SU-DHL-6 (cell line): Measurements from ENCODE around the gene MOV10.

Experiments
- H2AFZ ChIP-seq: fragments of 200-600 bp; sonication (generic); 2 replicates; pipeline ENCODE4 v1.6.1; 2014; ENCODE audit warnings: low read depth, mild to moderate bottlenecking, moderate library complexity, mixed read lengths, antibody characterized with exemption, low read length; ENCODE audit not compliant: severe bottlenecking
- H3F3A ChIP-seq: fragments of 200-600 bp; shearing (Covaris generic); 2 replicates; pipeline ENCODE4 v1.6.0; 2016; ENCODE audit warnings: antibody characterized with exemption, mild to moderate bottlenecking; ENCODE audit not compliant: insufficient read depth
- H3K27ac ChIP-seq: fragments of 200-600 bp; sonication (generic); 2 replicates; pipeline ENCODE4 v1.5.1; 2016; ENCODE audit warnings: low read depth, mild to moderate bottlenecking, low read length, moderate library complexity, mixed read lengths
- H3K27me3 ChIP-seq: fragments of 200-600 bp; sonication (generic), shearing (Covaris generic); 2 replicates; pipeline ENCODE4 v1.6.0; 2014; ENCODE audit warnings: mild to moderate bottlenecking, low read length
- H3K36me3 ChIP-seq: fragments of 200-600 bp; sonication (generic); 2 replicates; pipeline ENCODE4 v1.6.1; 2014; ENCODE audit warnings: mild to moderate bottlenecking, low read length, mixed read lengths
- H3K4me2 ChIP-seq: fragments of 300-600, 200-600 bp; shearing (Covaris generic), sonication (generic); 2 replicates; pipeline ENCODE4 v1.6.0; 2014; ENCODE audit warnings: low read length, low read depth, mild to moderate bottlenecking; ENCODE audit not compliant: poor library complexity, severe bottlenecking
- H3K4me3 ChIP-seq: fragments of 200-600 bp; sonication (generic); 2 replicates; pipeline ENCODE4 v1.5.1; 2014; ENCODE audit warnings: antibody characterized with exemption, low read length, mild to moderate bottlenecking, mixed read lengths; ENCODE audit not compliant: insufficient read depth, poor library complexity, severe bottlenecking
- H3K79me2 ChIP-seq: fragments of 200-600 bp; sonication (generic); 2 replicates; pipeline ENCODE4 v1.6.1; 2014; ENCODE audit warnings: mild to moderate bottlenecking, low read length, moderate library complexity; ENCODE audit not compliant: insufficient read depth
- H3K9ac ChIP-seq: fragments of 200-600 bp; sonication (generic); 2 replicates; pipeline ENCODE4 v1.7.0; 2014; ENCODE audit warnings: mild to moderate bottlenecking, low read length
- H3K9me2 ChIP-seq: fragments of 200-600 bp; sonication (generic); replicated peaks from 2 replicates; pipeline ENCODE4 v1.6.1; 2014; ENCODE audit warnings: low read length; ENCODE audit not compliant: insufficient read depth
- H3K9me3 ChIP-seq: fragments of 200-600 bp; sonication (generic); 2 replicates; pipeline ENCODE4 v1.6.1; 2014; ENCODE audit warnings: low read length, mixed read lengths; ENCODE audit not compliant: insufficient read depth
- H4K20me1 ChIP-seq: fragments of 200-600 bp; sonication (generic); 2 replicates; pipeline ENCODE4 v1.6.1; 2014; ENCODE audit warnings: low read depth, mild to moderate bottlenecking, antibody characterized with exemption, low read length, moderate library complexity, mixed read lengths
- CTCF ChIP-seq: fragments of 200-600 bp; sonication (generic); IDR thresholded peaks from one replicate; pipeline ENCODE4 v1.5.1; 2017; ENCODE audit warnings: antibody characterized with exemption, mild to moderate bottlenecking, low read length, moderate library complexity; ENCODE audit not compliant: insufficient read depth, poor library complexity, severe bottlenecking
- EZH2phosphoT487 ChIP-seq: fragments of 200-600 bp; sonication (generic), shearing (Covaris generic); conservative IDR thresholded peaks from 2 replicates; pipeline ENCODE4 v1.6.1; 2018; ENCODE audit warnings: mild to moderate bottlenecking, antibody characterized with exemption, low read length, moderate library complexity, mixed read lengths

Gene MOV10

GRCh38 chr1:112708489-112708888 lies 34.0 kb downstream of the MOV10 start:
- Histone ChIP-seq H3K9me3 (no peaks in the 10 kb centered on the region), H3K9ac (no peak overlapping the region), H3K79me2 (no peaks in the 10 kb centered on the region), H3K9me2 (no peaks in the 10 kb centered on the region), H3K4me2 (no peak overlapping the region), H3F3A (peaks cover 6% of the 10 kb centered on the region; the same call in 1 of the 2 replicates), H4K20me1 (no peaks in the 10 kb centered on the region), H2AFZ (no peak overlapping the region), H3K27ac (no peak overlapping the region), H3K27me3 (no peaks in the 10 kb centered on the region), H3K36me3 (no peaks in the 10 kb centered on the region), H3K4me3 (no peak overlapping the region)
- TF ChIP-seq EZH2phosphoT487 (no peak), CTCF (no peak)

- Histone ChIP-seq H3K27ac (no peak overlapping the region), H3K9ac (no peak overlapping the region), H2AFZ (no peak overlapping the region), H3K9me3 (no peaks in the 10 kb centered on the region), H3K79me2 (no peaks in the 10 kb centered on the region), H3K9me2 (no peaks in the 10 kb centered on the region), H3K36me3 (no peaks in the 10 kb centered on the region), H3F3A (peaks cover 11% of the 10 kb centered on the region; the same call in 1 of the 2 replicates), H3K27me3 (no peaks in the 10 kb centered on the region), H3K4me3 (no peak overlapping the region), H4K20me1 (no peaks in the 10 kb centered on the region), H3K4me2 (no peak overlapping the region)
- no peak for TF ChIP-seq EZH2phosphoT487
- no peak for TF ChIP-seq CTCF
These were observed 35.7 kb downstream of the MOV10 start for GRCh38 chr1:112710159-112710558.

- Histone ChIP-seq H3K4me2 (no peak overlapping the region), H2AFZ (no peak overlapping the region), H3K36me3 (no peaks in the 10 kb centered on the region), H3K9me2 (no peaks in the 10 kb centered on the region), H3K27ac (no peak overlapping the region), H3K79me2 (no peaks in the 10 kb centered on the region), H4K20me1 (no peaks in the 10 kb centered on the region), H3K4me3 (no peak overlapping the region), H3K9me3 (no peaks in the 10 kb centered on the region), H3K9ac (no peak overlapping the region), H3F3A (peaks cover 11% of the 10 kb centered on the region; the same call in 1 of the 2 replicates), H3K27me3 (no peaks in the 10 kb centered on the region)
- TF ChIP-seq CTCF: no peak
- TF ChIP-seq EZH2phosphoT487: no peak
These were observed 36.1 kb downstream of the MOV10 start for GRCh38 chr1:112710586-112710985.

- H3K27me3 ChIP-seq: no peaks in the 10 kb centered on the region
- H3K36me3 ChIP-seq: no peaks in the 10 kb centered on the region
- no peak overlapping the region for H3K9ac ChIP-seq
- no peaks in the 10 kb centered on the region for H3K9me2 ChIP-seq
- no peaks in the 10 kb centered on the region for H3K79me2 ChIP-seq
- H3K27ac ChIP-seq: no peak overlapping the region
- H4K20me1 ChIP-seq: no peaks in the 10 kb centered on the region
- no peak overlapping the region for H2AFZ ChIP-seq
- TF ChIP-seq EZH2phosphoT487: no peak
- H3K9me3 ChIP-seq: no peaks in the 10 kb centered on the region
- H3K4me3 ChIP-seq: no peak overlapping the region
- peaks cover 11% of the 10 kb centered on the region; the same call in 1 of the 2 replicates for H3F3A ChIP-seq
- H3K4me2 ChIP-seq: no peak overlapping the region
These were observed 36.6 kb downstream of the MOV10 start for GRCh38 chr1:112711041-112711440.
